ENCODE measurements around the gene STPG1.

STPG1 gene

GRCh38 chr1:24425441-24425840, 11.9 kb upstream of the STPG1 start:
- no peak overlapping the region for H3K4me3 ChIP-seq (ENCODE audit: low read depth, low read length)
- H3K9ac ChIP-seq (ENCODE audit: low read depth, low read length), result no peak overlapping the region
- H3K36me3 ChIP-seq (ENCODE audit: control insufficient read depth, insufficient read depth, low read length), result no peaks in the 10 kb centered on the region
- no peaks in the 10 kb centered on the region for H3K9me3 ChIP-seq (ENCODE audit: control insufficient read depth, insufficient read depth, low read length)
- no peaks in the 10 kb centered on the region for H3K4me1 ChIP-seq (ENCODE audit: control insufficient read depth, insufficient read depth, low read length)
- H3K27me3 ChIP-seq (ENCODE audit: control insufficient read depth, insufficient read depth, low read length), result no peaks in the 10 kb centered on the region

DNA sequence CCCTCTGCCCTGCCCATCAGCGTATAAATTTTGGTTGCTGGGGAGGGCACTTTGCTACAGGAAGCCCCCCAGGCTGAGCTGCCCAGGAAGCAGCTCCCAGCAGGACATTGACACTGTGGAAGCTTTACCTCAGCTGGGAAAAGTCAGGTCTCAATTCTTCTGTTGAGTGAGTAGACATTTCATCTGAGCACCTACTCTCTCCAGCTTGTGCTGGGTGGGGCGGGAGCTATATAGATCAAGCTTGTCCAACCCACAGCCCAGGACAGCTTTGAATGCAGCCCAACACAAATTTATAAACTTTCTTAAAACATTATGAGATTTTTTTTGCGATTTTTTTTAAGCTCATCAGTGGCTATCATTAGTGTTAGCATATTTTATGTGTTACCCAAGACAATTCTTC, 11.4 kb upstream of the STPG1 start:
- no peaks in the 10 kb centered on the region for H3K27me3 ChIP-seq (ENCODE audit: control insufficient read depth, insufficient read depth, low read length)
- no peak overlapping the region for H3K4me3 ChIP-seq (ENCODE audit: low read depth, low read length)
- H3K9ac ChIP-seq (ENCODE audit: low read depth, low read length), result no peak overlapping the region
- H3K4me1 ChIP-seq (ENCODE audit: control insufficient read depth, insufficient read depth, low read length), result no peaks in the 10 kb centered on the region
- no peaks in the 10 kb centered on the region for H3K36me3 ChIP-seq (ENCODE audit: control insufficient read depth, insufficient read depth, low read length)
- H3K9me3 ChIP-seq (ENCODE audit: control insufficient read depth, insufficient read depth, low read length), result no peaks in the 10 kb centered on the region

DNA sequence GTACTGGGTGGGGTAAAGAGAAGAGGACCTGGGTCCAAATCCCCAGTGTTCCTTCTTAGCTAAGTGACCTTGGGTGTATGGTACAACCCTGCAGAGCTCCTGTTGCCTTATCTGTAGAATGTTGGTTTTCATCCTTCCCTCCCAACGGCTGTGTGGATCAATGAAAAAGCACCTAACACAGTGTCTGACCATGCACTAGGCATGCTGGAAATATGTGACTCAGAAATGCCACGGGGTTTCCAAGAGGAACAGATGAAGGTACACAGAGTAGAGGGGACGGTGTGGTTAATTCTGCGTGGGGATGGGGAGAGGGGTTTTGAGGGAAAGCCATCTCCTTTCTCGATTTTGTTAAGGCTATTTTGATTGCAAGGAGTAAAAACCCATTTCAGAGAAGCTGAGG, 10.6 kb upstream of the STPG1 start:
- no peaks in the 10 kb centered on the region for H3K9me3 ChIP-seq (ENCODE audit: control insufficient read depth, insufficient read depth, low read length)
- no peaks in the 10 kb centered on the region for H3K27me3 ChIP-seq (ENCODE audit: control insufficient read depth, insufficient read depth, low read length)
- no peak overlapping the region for H3K9ac ChIP-seq (ENCODE audit: low read depth, low read length)
- H3K4me3 ChIP-seq (ENCODE audit: low read depth, low read length), result no peak overlapping the region
- no peaks in the 10 kb centered on the region for H3K4me1 ChIP-seq (ENCODE audit: control insufficient read depth, insufficient read depth, low read length)
- H3K36me3 ChIP-seq (ENCODE audit: control insufficient read depth, insufficient read depth, low read length), result no peaks in the 10 kb centered on the region

GRCh38 chr1:24421502-24421901, 7.9 kb upstream of the STPG1 start:
- H3K4me3 ChIP-seq (ENCODE audit: low read depth, low read length), result no peak overlapping the region
- no peaks in the 10 kb centered on the region for H3K4me1 ChIP-seq (ENCODE audit: control insufficient read depth, insufficient read depth, low read length)
- no peaks in the 10 kb centered on the region for H3K27me3 ChIP-seq (ENCODE audit: control insufficient read depth, insufficient read depth, low read length)
- H3K36me3 ChIP-seq (ENCODE audit: control insufficient read depth, insufficient read depth, low read length), result no peaks in the 10 kb centered on the region
- no peaks in the 10 kb centered on the region for H3K9me3 ChIP-seq (ENCODE audit: control insufficient read depth, insufficient read depth, low read length)
- no peak overlapping the region for H3K9ac ChIP-seq (ENCODE audit: low read depth, low read length)

DNA sequence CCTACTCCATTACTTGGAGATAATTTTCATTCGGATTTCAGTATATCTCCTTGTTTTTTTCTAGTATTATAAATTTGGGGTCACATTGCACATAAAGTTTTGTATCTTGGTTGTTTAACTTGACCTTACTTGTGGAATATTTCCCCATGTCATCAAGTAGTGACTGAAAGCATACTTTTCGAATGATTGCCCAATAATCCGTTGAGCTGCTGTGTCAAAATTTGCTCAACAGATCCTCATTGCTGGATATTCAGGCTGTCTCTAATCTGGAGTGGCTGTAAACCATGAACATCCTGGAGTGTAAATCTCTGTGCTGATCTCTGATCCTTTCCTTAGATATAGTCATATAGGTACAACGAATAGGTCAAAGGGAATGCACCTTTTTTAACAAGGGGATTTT, 7.0 kb upstream of the STPG1 start:
- Histone ChIP-seq H3K27me3 (ENCODE audit: control insufficient read depth, insufficient read depth, low read length) (no peaks in the 10 kb centered on the region), H3K9ac (ENCODE audit: low read depth, low read length) (no peak overlapping the region), H3K4me3 (ENCODE audit: low read depth, low read length) (no peak overlapping the region), H3K36me3 (ENCODE audit: control insufficient read depth, insufficient read depth, low read length) (no peaks in the 10 kb centered on the region), H3K9me3 (ENCODE audit: control insufficient read depth, insufficient read depth, low read length) (no peaks in the 10 kb centered on the region), H3K4me1 (ENCODE audit: control insufficient read depth, insufficient read depth, low read length) (no peaks in the 10 kb centered on the region)

- no peaks in the 10 kb centered on the region for H3K4me1 ChIP-seq (ENCODE audit: control insufficient read depth, insufficient read depth, low read length)
- H3K4me3 ChIP-seq (ENCODE audit: low read depth, low read length), result no peak overlapping the region
- no peaks in the 10 kb centered on the region for H3K27me3 ChIP-seq (ENCODE audit: control insufficient read depth, insufficient read depth, low read length)
- no peak overlapping the region for H3K9ac ChIP-seq (ENCODE audit: low read depth, low read length)
- no peaks in the 10 kb centered on the region for H3K36me3 ChIP-seq (ENCODE audit: control insufficient read depth, insufficient read depth, low read length)
- no peaks in the 10 kb centered on the region for H3K9me3 ChIP-seq (ENCODE audit: control insufficient read depth, insufficient read depth, low read length)
Measured at GRCh38 chr1:24418898-24419628, 5.5 kb upstream of the STPG1 start.

DNA sequence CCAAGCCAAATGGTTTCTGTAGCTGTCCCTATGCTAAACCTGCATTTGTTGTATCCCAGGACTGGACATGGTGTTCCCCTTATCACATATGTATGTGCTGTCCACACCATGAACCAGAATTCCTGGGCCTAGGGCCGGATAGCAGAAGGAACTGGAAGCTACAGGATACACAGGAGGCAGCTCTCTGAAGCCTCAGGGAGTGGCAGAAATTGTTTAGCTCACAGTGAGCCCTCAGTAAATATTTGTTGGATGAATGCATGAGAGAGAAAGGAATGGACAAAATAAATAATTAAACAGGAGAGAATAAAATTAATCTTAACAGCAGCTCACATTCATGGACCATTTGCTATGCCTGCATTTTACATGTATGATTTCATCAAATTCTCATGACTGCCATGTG, 4.1 kb upstream of the STPG1 start:
- Histone ChIP-seq H3K27me3 (ENCODE audit: control insufficient read depth, insufficient read depth, low read length) (no peaks in the 10 kb centered on the region), H3K4me1 (ENCODE audit: control insufficient read depth, insufficient read depth, low read length) (no peaks in the 10 kb centered on the region), H3K9me3 (ENCODE audit: control insufficient read depth, insufficient read depth, low read length) (no peaks in the 10 kb centered on the region), H3K4me3 (ENCODE audit: low read depth, low read length) (no peak overlapping the region), H3K36me3 (ENCODE audit: control insufficient read depth, insufficient read depth, low read length) (no peaks in the 10 kb centered on the region), H3K9ac (ENCODE audit: low read depth, low read length) (no peak overlapping the region)

GRCh38 chr1:24416666-24417391, 3.2 kb upstream of the STPG1 start:
- Histone ChIP-seq H3K27me3 (ENCODE audit: control insufficient read depth, insufficient read depth, low read length) (no peaks in the 10 kb centered on the region), H3K36me3 (ENCODE audit: control insufficient read depth, insufficient read depth, low read length) (no peaks in the 10 kb centered on the region), H3K4me1 (ENCODE audit: control insufficient read depth, insufficient read depth, low read length) (no peaks in the 10 kb centered on the region), H3K4me3 (ENCODE audit: low read depth, low read length) (peak overlapping the region; percentile 92), H3K9ac (ENCODE audit: low read depth, low read length) (no peak overlapping the region), H3K9me3 (ENCODE audit: control insufficient read depth, insufficient read depth, low read length) (no peaks in the 10 kb centered on the region)

- no peaks in the 10 kb centered on the region for H3K9me3 ChIP-seq (ENCODE audit: control insufficient read depth, insufficient read depth, low read length)
- H3K9ac ChIP-seq (ENCODE audit: low read depth, low read length), result peak overlapping the region; percentile 50
- no peaks in the 10 kb centered on the region for H3K36me3 ChIP-seq (ENCODE audit: control insufficient read depth, insufficient read depth, low read length)
- peak overlapping the region; percentile 92 for H3K4me3 ChIP-seq (ENCODE audit: low read depth, low read length)
- H3K4me1 ChIP-seq (ENCODE audit: control insufficient read depth, insufficient read depth, low read length), result no peaks in the 10 kb centered on the region
- no peaks in the 10 kb centered on the region for H3K27me3 ChIP-seq (ENCODE audit: control insufficient read depth, insufficient read depth, low read length)
Measured at GRCh38 chr1:24415910-24416665, 2.5 kb upstream of the STPG1 start.

- H3K4me3 ChIP-seq (ENCODE audit: low read depth, low read length), result peak within 1 kb of the TSS; percentile 92
- no peaks in the 10 kb centered on the region for H3K36me3 ChIP-seq (ENCODE audit: control insufficient read depth, insufficient read depth, low read length)
- no peaks in the 10 kb centered on the region for H3K9me3 ChIP-seq (ENCODE audit: control insufficient read depth, insufficient read depth, low read length)
- H3K27me3 ChIP-seq (ENCODE audit: control insufficient read depth, insufficient read depth, low read length), result no peaks in the 10 kb centered on the region
- H3K9ac ChIP-seq (ENCODE audit: low read depth, low read length), result peak within 1 kb of the TSS; percentile 50
- no peaks in the 10 kb centered on the region for H3K4me1 ChIP-seq (ENCODE audit: control insufficient read depth, insufficient read depth, low read length)
Measured at GRCh38 chr1:24415334-24415909, 1.8 kb upstream of the STPG1 start, which contains the start of gene NIPAL3. NIPAL3 (plus strand) TSS chr1:24415802; CDS start chr1:24419548, 3,746 bp downstream.

- Histone ChIP-seq H3K36me3 (ENCODE audit: control insufficient read depth, insufficient read depth, low read length) (no peaks in the 10 kb centered on the region), H3K27me3 (ENCODE audit: control insufficient read depth, insufficient read depth, low read length) (no peaks in the 10 kb centered on the region), H3K4me3 (ENCODE audit: low read depth, low read length) (peak overlapping the region; percentile 92), H3K9ac (ENCODE audit: low read depth, low read length) (no peak overlapping the region), H3K9me3 (ENCODE audit: control insufficient read depth, insufficient read depth, low read length) (no peaks in the 10 kb centered on the region), H3K4me1 (ENCODE audit: control insufficient read depth, insufficient read depth, low read length) (no peaks in the 10 kb centered on the region)
Measured at GRCh38 chr1:24414775-24415333, 1.3 kb upstream of the STPG1 start.
